Left renal cortex interstitium (tissue), 4 donors: ENCODE measurements around the gene LCA5L. TPM values are rescaled to one million over a fixed set of nuclear protein-coding genes. Genes with fewer than 3 reads are reported as not detected.

Source experiments
- DNase-seq, 4 donors: peaks; one replicate each; pipeline ENCODE4 v3.0.0-alpha.2; 2013; ENCODE audit warnings: low read depth in 4 of 4, low spot score in 2 of 4, missing footprints in 1 of 4
- polyA plus RNA-seq, 4 donors: library from polyadenylated mRNA; unstranded; fragments of 120-200 nt; gene quantifications; one replicate each; pipeline ENCODE4 v1.2.1, GENCODE V29; 2013; ENCODE audit not compliant: insufficient read length in 4 of 4

The LCA5L gene
- polyA plus RNA-seq, 4 donors, result 4.2 to 7.6 (median 6.0) TPM

DNA sequence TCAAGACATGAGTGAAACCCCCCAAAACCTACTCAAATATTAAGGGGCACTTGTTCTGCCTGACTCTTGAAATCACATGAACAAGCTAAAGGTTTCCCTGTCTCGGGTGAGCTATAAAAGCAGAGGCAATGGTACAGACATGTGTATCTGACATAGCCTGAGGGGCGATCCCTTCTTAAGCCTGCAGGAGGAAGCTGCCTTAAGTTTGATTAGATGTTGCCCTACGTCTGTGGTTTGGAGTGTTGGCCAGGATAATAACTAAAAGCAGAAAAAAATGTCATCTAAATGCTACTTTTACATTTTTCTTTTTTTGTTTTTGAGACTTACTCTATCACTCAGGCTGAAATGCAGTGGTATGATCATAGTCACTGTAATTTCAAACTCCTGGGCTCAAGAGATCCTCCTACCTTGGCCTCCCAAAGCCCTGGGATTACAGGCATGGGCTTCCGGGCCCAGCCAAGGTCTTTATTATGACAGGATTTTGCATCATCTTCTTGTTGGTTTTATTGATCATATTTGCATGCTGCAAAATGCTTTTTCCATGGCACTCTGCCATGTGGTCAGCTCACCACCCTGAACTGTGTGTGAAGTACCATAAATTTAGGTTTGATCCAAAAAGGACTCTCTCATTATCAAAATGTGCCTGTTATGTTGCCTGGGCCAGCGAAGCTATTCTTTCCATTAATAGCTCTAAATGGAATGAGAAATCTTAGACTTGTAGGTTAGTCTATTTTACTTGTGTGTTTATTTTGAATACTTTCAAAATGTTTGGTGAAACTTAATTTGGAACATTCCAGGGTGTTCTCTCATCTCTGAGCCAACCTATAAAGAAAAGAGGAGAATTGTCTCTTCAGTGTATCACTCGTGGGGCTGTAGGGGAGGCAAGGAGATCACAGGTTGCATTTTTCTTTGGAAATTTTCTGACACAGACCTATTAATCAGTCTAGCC, 81.7 kb downstream of the LCA5L start:
- DNase-seq, result no peak

DNA sequence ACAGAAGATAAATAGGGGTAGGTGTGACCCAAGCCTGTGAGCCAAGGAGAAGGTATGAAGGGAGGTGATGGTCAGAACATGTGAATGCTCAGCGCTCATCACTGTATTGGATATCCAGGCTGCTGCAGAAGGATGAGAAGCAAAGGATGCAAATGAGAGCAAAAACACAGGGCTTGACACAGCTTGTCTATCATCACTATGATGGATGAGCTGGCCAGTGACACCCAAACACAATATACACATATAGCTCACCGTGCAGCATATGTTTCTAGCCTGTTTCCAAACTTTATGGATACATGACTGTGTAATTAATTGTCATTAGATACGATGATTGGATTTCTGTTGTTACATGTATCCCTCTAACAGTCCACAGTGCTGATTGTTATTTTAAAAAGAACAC, 82.8 kb downstream of the LCA5L start:
- DNase-seq, result no peak

DNA sequence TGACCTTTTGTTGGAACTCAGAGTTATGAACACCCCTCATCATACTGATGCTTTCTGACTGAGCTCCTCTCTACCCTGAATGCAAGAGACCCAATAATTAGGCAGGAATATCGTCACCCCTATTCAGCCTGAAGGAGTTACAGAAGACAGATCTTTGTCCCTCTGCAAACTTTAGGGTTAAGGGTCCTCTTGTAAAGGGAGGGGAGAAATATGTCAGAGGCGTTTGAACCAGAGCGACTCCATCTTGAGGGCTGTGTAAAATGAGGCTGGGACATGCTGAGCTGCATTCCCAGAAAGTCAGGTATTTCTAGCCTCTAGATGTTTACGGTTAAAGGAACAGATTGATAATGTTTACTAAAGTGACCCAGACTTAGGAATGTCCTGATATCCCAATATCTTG, 86.2 kb downstream of the LCA5L start:
- no peak for DNase-seq

Other genes with a start within 250 kb of the LCA5L start
- 10 to 100 TPM; 44.3 to 56.3 (median 48.1) TPM for gene BRWD1, start 132.1 kb downstream of the LCA5L start, polyA plus RNA-seq
- 100 to 1,000 TPM; 705 to 732 (median 719) TPM for gene HMGN1, start 96.7 kb downstream of the LCA5L start, polyA plus RNA-seq
- 1 to 10 TPM; 4.9 to 8.5 (median 6.7) TPM for gene SH3BGR, start 6.2 kb upstream of the LCA5L start, polyA plus RNA-seq
- gene B3GALT5, start 167.2 kb upstream of the LCA5L start, polyA plus RNA-seq, result 1 to 10 TPM; 1.1 to 2.2 (median 1.5) TPM